BJ (cell line): ENCODE data around the gene SCN3B. TPM values are rescaled to one million over a fixed set of nuclear protein-coding genes. Genes with fewer than 3 reads are reported as not detected.

ENCODE experiments used
- CTCF ChIA-PET: fragments of 350-600 bp; formaldehyde crosslinking; extraction: SDS; loops from one replicate; lab custom pipeline; 2021; ENCODE audit warnings: antibody characterized with exemption, inconsistent platforms; lab: Yijun Ruan, JAX
- POLR2A ChIA-PET: fragments of 300-600 bp; sonication (Branson Sonifier 250); formaldehyde crosslinking; extraction: SDS; loops from one replicate; lab custom pipeline; 2021; ENCODE audit warnings: antibody characterized with exemption; lab: Charles Lee
- DNase-seq: peaks from one replicate; pipeline ENCODE4 v3.0.0-alpha.2; 2011; ENCODE audit warnings: low read depth
- H3K27me3 ChIP-seq: 2 replicates; pipeline ENCODE4 v1.6.0; 2011; ENCODE audit warnings: low read length; ENCODE audit not compliant: control insufficient read depth, insufficient read depth
- H3K36me3 ChIP-seq: 2 replicates; pipeline ENCODE4 v1.5.1; 2011; ENCODE audit warnings: low read length; ENCODE audit not compliant: control insufficient read depth, insufficient read depth
- H3K4me3 ChIP-seq: 2 replicates; pipeline ENCODE4 v1.5.1; 2011; ENCODE audit warnings: low read depth, mild to moderate bottlenecking, control low read depth, low read length
- CTCF ChIP-seq: IDR thresholded peaks from 2 replicates; pipeline ENCODE4 v1.5.1; 2011; ENCODE audit warnings: low read depth, mild to moderate bottlenecking, control low read depth, inconsistent platforms, low read length, moderate library complexity; ENCODE audit not compliant: insufficient read depth
- polyA minus RNA-seq: library from RNA; depleted of rRNA, polyadenylated mRNA; stranded (reverse); fragments of >200 nt; gene quantifications from 2 replicates; pipeline ENCODE4 v1.2.3, GENCODE V29; 2011; rRNA and poly(A)+ RNA removed
- polyA plus RNA-seq: library from polyadenylated mRNA; depleted of rRNA; stranded (reverse); fragments of >200 nt; gene quantifications from 2 replicates; pipeline ENCODE4 v1.2.3, GENCODE V29; 2011; rRNA removed

SCN3B gene
- polyA plus RNA-seq (0.16 and 0.18 TPM in 2 replicates), polyA minus RNA-seq (0.10 and 0.24 TPM in 2 replicates)

GRCh38 chr11:123654566-123655081, at the start of gene SCN3B:
Gene SCN3B, minus strand, starts transcription at chr11:123654624. Its CDS starts 823 bp downstream, at chr11:123653801.
- ChIA-PET CTCF (interaction anchor here (1.6 to 4.2 kb wide), 3 partner anchors 13 to 56 kb away, joined by 4 to 31 read pairs (median 7); no protein-coding TSS in a partner anchor), POLR2A (interaction anchor here (0.6 kb wide), 1 partner anchor 41 kb away, joined by 27 read pairs; no protein-coding TSS in a partner anchor)

GRCh38 chr11:123702696-123703095, 48.3 kb upstream of the SCN3B start:
- POLR2A ChIA-PET, result no interaction called here
- CTCF ChIA-PET, result interaction anchor here (1.0 to 7.6 kb wide), 4 partner anchors 9 to 123 kb away, joined by 3 to 148 read pairs (median 6); no protein-coding TSS in a partner anchor
- Histone ChIP-seq H3K36me3 (no peaks in the 10 kb centered on the region), H3K27me3 (peaks cover 4% of the 10 kb centered on the region; the same call in 1 of the 2 replicates), H3K4me3 (no peak overlapping the region)
- DNase-seq, result no peak
- TF ChIP-seq CTCF, result no peak

More at GRCh38 chr11:123654566-123655081, at the start of gene SCN3B:
- no peak for DNase-seq
- Histone ChIP-seq H3K4me3 (peak within 1 kb of the TSS; percentile 67), H3K36me3 (no peaks in the 10 kb centered on the region), H3K27me3 (peaks cover 4% of the 10 kb centered on the region)
- TF ChIP-seq CTCF, result no peak

- Histone ChIP-seq H3K27me3 (peaks cover 4% of the 10 kb centered on the region; the same call in 1 of the 2 replicates), H3K4me3 (no peak overlapping the region), H3K36me3 (no peaks in the 10 kb centered on the region)
- ChIA-PET CTCF (interaction anchor here (1.0 to 7.6 kb wide), 4 partner anchors 9 to 123 kb away, joined by 3 to 148 read pairs (median 6); no protein-coding TSS in a partner anchor), POLR2A (no interaction called here)
- no peak for DNase-seq
- no peak for TF ChIP-seq CTCF
These were observed 47.7 kb upstream of the SCN3B start for GRCh38 chr11:123702139-123702538.

GRCh38 chr11:123700772-123701171, 46.3 kb upstream of the SCN3B start:
- H3K36me3 ChIP-seq, result no peaks in the 10 kb centered on the region
- H3K27me3 ChIP-seq, result peaks cover 4% of the 10 kb centered on the region; the same call in 1 of the 2 replicates
- no peak for DNase-seq
- no peak for TF ChIP-seq CTCF
- ChIA-PET POLR2A (no interaction called here), CTCF (interaction anchor here (1.1 to 3.9 kb wide), 2 partner anchors 11 to 14 kb away, joined by 3 to 14 read pairs; no protein-coding TSS in a partner anchor)
- no peak overlapping the region for H3K4me3 ChIP-seq

GRCh38 chr11:123698546-123699127, 44.2 kb upstream of the SCN3B start:
- H3K27me3 ChIP-seq, result peaks cover 4% of the 10 kb centered on the region; the same call in 1 of the 2 replicates
- TF ChIP-seq CTCF, result no peak
- CTCF ChIA-PET, result interaction anchor here (0.9 to 3.9 kb wide), 4 partner anchors 9 to 118 kb away, joined by 3 to 21 read pairs (median 8); no protein-coding TSS in a partner anchor
- POLR2A ChIA-PET, result no interaction called here
- no peak for DNase-seq
- H3K36me3 ChIP-seq, result no peaks in the 10 kb centered on the region
- no peak overlapping the region for H3K4me3 ChIP-seq
